Suppressor macrophage (primary cell): ENCODE results near the gene GPT2.
A peak's percentile ranks its signal among the peaks of the same experiment; 100 is the strongest.

Experiments
- DNase-seq, 4 experiments: peaks; one replicate each; pipeline ENCODE4 v3.0.0-alpha.2; 2020 to 2022
- total RNA-seq, 17 experiments: gene quantifications; one replicate each; lab custom pipeline; 2026; ENCODE audit warnings: mixed read lengths in 6 of 17, inconsistent platforms in 3 of 17; lab: John Stamatoyannopoulos, UW

The GPT2 gene
- 1.2 to 11.6 (median 5.8) reads per million in 17 experiments for total RNA-seq

DNA sequence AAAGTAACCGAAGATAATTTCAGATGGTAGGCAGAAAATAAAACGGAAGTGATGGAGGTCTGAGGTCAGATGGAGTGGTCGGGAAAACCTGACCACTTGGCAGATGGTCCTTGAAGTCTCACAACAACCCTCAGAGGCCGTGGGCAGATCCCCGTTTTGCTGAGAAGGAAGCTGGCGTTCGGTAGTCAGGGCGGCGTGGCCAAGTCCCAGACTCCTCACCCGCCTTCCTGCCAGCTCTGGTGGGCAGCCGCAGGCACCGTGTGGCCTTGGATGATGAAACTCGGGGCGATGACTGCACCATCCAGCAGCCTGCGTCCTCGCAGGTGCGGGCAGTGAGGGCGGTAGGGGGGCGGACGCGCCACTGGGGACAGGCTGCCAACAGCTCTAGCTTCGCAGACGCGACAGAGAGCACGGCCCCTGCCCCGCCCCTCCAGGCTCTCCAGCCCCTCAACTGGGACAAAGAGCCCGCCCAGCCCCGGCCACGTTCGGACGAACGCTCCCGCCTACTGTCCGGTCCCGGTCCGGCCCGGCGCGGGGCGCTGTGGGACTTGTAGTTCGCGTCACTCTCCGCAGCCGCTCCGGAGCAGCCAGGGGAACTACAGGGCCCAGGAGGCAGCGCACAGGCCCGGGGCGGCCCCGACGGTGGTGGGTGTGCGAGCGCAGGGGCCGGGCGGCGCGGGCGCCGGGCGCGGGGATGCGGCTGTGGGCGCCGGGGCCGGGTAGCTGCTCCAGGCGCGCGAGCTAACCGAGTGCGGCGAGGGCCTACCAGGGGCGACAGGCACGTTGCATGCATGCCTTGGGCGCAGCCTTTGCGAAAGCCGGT, at the start of gene GPT2:
GPT2 (plus strand) TSS at position 673 of the 823 bp plus-strand sequence. CDS start 354 bp downstream, outside the sequence.
- peak; percentile 95 to 99 (median 97) for DNase-seq

DNA sequence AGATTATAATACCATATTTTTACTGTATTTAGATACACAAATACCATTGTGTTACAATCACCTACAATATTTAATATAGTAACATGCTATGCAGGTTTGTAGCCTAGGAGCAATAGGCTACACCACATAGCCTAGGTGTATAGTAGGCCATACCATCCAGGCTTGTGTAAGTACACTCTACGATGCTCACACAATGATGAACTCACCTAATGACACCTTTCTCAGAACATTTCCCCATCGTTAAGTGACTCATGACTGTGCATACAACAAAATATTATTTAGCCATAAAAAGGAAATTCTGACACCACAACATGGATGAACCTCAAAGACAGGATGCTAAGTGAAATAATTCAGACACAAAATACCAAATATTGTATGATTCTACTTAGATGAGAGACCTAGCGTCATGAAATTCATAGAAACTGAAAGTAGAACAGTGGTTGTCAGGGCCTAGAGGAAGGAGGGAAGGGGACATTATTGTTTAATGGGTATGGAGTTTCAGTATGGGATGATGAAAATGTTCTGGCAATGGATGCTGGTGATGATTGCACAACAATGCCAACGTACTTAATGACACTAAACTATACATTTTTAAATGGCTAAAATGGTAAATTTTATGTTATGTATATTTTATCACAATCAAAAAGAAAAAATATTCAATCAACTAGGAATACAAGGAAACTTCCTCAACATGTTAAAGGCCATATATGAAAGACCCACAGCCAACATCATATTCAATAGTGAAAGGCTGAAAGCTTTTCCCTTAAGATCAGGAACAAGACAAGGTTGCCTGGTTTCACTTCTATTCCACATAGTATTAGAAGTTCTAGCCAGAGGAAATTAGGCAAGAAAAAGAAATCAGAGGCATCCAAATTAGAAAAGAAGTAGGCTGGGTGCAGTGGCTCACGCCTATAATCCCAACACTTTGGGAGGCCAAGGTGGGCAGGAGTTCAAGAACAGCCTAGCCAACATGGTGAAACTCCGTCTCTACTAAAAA, 47.3 kb upstream of the GPT2 start:
- DNase-seq: peak in 2 of 4 experiments; percentile 41 to 53

GRCh38 chr16:46839986-46840443, 44.1 kb upstream of the GPT2 start:
- no peak for DNase-seq

DNA sequence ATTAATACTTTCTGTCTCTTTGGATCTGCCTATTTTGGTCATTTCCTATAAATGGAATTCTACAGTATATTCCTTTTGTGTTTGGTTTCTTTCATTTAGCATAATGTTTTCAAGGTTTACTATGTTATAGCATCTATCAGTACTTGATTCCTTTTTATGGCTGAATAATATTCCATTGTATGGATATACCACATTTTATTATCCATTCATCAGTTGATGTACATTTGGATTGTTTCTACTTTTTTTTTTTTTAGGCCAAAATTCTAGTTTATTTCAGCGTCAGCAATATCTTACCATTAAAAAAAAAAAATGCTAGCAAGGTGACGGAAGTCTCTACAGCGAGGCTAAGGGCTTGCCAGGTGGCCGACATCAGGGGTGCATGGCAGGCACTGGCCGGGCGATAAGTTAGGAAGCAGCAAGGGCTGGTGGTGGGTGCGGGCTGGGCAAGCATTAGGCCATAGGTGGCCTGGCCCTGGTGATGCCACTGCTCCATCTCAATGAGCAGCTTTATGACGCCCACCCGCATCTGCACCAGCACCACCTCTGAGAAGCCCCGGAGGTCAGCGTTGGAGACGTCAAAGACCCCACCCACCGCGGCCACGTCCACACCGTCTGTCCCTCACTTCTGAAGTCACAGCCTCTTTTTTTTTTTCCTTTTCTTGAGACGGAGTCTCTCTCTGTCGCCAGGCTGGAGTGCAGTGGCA, 41.8 kb upstream of the GPT2 start:
- no peak for DNase-seq

- DNase-seq: peak in 3 of 4 experiments; percentile 39 to 67 (median 60)
These were observed 40.1 kb upstream of the GPT2 start for GRCh38 chr16:46843898-46844642.

- DNase-seq: no peak
These were observed 39.4 kb upstream of the GPT2 start for GRCh38 chr16:46844771-46845170.

GRCh38 chr16:46845952-46846351, 38.2 kb upstream of the GPT2 start:
- no peak for DNase-seq

GRCh38 chr16:46848768-46849764, 35.1 kb upstream of the GPT2 start:
- DNase-seq: no peak

GRCh38 chr16:46850619-46851555, 33.3 kb upstream of the GPT2 start:
- no peak for DNase-seq

DNA sequence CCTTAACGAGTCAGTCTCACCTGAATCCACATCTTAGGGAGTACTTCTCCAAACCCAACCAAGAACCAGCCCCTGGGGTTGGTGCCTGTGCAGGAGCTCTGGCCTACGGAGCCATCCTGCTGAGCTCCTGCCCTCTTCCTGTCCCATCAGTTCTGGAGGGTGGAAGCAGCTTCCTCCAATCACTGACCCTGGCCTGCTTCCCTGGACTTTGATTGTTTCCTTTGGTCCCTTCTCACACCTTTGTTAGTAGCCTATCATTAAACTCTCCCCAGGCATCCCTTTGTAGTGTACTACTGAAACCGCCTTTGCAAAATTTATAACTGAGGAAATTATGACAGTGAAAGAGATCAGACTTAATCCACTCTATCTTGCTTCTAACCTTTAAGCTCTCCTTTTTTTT, 32.0 kb upstream of the GPT2 start:
- DNase-seq: no peak

DNA sequence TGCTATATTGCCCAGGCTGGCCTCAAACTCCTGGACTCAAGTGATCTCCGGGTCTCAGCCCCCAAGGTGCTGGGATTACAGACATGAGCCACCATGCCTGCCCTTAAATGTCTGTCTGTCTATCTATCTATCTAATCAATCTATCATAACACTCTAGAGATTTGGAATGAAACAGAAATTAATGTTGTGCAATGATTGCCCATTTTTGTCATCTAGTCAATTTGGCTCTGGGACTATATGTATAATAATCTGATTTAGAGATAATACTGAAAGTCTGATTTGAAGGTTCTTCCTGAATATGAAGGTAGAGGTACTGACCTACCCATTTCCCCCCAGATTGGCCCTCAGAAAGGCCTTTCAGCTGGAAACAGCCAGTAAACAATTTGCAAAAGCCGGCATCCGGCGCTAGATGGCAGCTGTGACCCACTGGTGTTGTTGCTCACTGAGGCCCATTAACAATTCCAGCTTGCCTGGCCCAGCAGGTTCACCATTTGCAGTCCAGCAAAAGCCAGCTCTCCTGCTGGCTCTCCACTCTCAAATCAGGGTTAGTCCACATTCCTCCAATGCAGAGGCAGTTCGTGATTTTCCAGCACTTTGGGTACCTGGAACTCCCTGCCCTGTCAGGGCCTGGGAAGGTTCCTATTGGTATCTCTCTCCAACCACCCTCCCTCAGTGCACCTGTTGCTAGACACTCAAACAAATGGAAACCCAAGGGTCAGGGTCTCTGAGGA, 30.3 kb upstream of the GPT2 start:
- peak; percentile 77 to 86 (median 82) for DNase-seq

- DNase-seq: no peak
These were observed 29.3 kb upstream of the GPT2 start for GRCh38 chr16:46854846-46855245.

GRCh38 chr16:46855389-46855788, 28.8 kb upstream of the GPT2 start:
- no peak for DNase-seq

DNA sequence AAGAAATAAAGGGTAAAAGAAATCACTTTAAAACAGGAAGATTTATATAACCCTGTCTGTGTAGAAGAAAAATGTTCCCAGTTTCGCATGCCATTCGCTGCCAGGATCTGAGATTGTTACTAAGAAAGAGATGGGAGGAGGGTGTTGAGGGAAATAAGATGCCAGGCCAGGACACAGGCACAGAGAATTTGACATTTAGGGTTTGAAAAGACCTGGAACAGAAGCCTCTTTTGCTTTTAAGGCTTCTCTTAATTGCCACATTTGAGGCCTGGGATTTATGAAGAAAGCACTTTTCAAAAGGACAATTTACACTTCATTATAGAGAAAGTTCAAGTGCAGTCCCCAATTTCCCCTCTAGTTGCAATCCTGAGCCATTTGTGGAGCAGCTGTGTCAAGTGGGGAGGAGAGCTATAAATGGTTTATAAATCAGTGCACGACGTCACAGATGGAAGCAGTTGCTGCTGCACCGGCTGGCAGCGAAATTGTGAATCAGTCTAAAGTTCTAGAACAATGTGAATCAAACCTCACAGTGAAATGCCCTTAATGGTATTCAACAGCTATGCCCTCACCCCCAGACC, 26.7 kb upstream of the GPT2 start:
- peak; percentile 14 to 40 (median 29) for DNase-seq

DNA sequence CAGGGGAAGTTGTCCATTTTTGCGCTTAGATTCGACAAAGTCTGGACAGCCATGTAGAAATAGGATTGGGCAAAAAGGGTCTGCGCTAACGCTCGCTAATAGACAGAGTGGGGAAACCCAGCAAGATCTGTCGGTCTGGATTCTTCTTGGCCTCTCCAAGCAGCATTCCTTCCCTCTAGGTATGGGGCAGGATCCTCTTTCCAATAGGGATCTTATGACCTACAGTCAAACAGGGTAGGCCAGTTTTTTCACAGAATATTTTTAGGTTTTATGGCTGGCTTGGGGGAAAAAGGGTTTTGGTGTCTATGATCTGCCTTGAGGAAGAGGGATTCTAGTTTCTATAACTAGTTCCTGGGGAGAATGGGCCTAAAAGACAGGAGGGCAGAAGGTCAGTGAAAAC, 26.0 kb upstream of the GPT2 start:
- no peak for DNase-seq

DNA sequence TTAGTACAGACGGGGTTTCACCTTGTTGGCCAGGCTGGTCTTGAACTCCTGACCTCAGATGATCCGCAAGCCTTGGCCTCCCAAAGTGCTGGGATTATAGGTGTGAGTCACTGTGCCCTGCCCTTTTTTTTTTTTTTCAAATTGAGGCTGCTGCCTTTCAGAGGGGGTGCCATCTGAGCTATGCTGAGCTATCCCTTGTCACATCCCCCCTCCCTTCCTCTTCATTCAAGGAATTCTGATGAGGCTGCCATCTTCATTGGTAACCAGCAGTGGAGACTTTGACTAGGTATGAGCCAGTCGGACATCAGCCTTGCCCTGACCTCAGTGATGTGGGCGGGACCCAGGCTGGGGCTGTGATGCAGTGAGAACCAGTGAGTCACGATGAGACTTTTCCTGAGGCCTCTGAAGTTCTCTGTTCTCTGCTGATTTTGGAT, 24.4 kb upstream of the GPT2 start:
- peak; percentile 71 to 84 (median 77) for DNase-seq

DNA sequence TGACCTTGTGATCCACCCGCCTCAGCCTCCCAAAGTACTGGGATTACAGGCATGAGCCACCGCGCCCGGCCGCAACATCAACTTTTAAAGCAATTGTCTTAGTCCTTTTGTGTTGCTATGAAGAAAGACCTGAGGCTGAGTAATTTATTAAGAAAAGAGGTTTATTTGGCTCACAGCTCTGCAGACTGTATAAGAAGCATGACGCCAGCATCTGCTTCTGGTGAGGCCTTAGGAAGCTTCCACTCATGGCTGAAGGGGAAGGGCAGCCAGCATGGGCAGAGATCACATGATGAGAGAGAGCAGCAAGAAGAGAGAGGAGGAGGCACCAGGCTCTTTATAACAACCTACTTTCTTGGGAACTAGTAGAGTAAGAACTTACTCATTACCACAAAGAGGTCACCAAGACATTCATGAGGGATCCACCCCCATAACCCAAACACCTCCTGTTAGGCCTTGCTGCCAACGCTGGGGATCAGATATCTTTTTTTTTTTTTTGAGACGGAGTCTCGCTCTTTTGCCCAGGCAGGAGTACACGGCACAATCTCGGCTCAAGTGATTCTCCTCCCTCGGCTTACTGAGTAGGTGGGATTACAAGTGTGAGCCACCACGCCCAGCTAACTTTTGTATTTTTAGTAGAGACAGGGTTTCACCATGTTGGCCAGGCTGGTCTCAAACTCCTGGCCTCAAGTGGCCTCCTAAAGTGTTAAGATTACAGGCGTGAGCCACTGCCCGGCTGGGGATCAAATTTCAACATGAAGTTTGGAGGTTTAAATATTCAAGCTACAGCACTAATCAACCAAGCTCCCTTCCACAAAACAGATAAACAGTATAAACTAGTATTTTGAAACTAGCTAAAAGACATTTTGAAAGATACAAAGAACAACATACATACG, 21.4 kb upstream of the GPT2 start:
- DNase-seq: peak in 1 of 4 experiments; percentile 20
